ENCODE data around the gene ZC3H12D.

ZC3H12D gene

GRCh38 chr6:149438855-149439254, 46.0 kb downstream of the ZC3H12D start:
- Histone ChIP-seq H3K4ac (ENCODE audit: low read depth in 1 of 2, low read length in 2 of 2) (no peak overlapping the region), H4K8ac (ENCODE audit: low read length) (no peak overlapping the region), H3K14ac (ENCODE audit: low read length in 2 of 2) (no peak overlapping the region), H3K9ac (ENCODE audit: low read length) (no peak overlapping the region), H2AFZ (ENCODE audit: low read depth, low read length) (no peak overlapping the region), H3K79me1 (replicated peaks; ENCODE audit: low read length, poor library complexity, severe bottlenecking) (no peaks in the 10 kb centered on the region), H2BK15ac (ENCODE audit: low read depth, poor library complexity, severe bottlenecking) (no peak overlapping the region), H2BK5ac (ENCODE audit: low read depth, low read length, poor library complexity, severe bottlenecking) (no peak overlapping the region), H4K91ac (ENCODE audit: low read length) (no peak overlapping the region), H2BK12ac (ENCODE audit: low read length in 2 of 2) (no peak overlapping the region), H3K4me3 (ENCODE audit: insufficient read depth in 1 of 2, low read depth in 1 of 2, low read length in 2 of 2) (no peak overlapping the region), H2BK120ac (ENCODE audit: low read depth, low read length) (no peak overlapping the region), H3K27ac (ENCODE audit: low read length, poor library complexity, severe bottlenecking) (no peak overlapping the region), H3K23ac (ENCODE audit: low read length in 2 of 2) (no peak overlapping the region), H3K18ac (ENCODE audit: low read depth in 1 of 2, low read length in 2 of 2) (no peak overlapping the region), H3K9me3 (ENCODE audit: control insufficient read depth, low read length) (no peaks in the 10 kb centered on the region), H3K4me2 (ENCODE audit: low read length, poor library complexity, severe bottlenecking) (no peak overlapping the region), H3K36me3 (ENCODE audit: control insufficient read depth in 1 of 2, insufficient read depth in 2 of 2, low read depth in 1 of 2, low read length in 2 of 2) (no peaks in the 10 kb centered on the region), H3K4me1 (ENCODE audit: control insufficient read depth, insufficient read depth, low read depth, low read length) (peaks cover 13% of the 10 kb centered on the region), H3K27me3 (ENCODE audit: control insufficient read depth in 1 of 2, insufficient read depth in 1 of 2, low read length in 2 of 2) (peaks cover 0 to 26% of the 10 kb centered on the region in 2 experiments), H2AK5ac (ENCODE audit: low read length, severe bottlenecking) (no peak overlapping the region)
- 90% methylated on average over 3 of the region's 3 CpGs for WGBS
- DNase-seq, result no peak

- Histone ChIP-seq H3K36me3 (ENCODE audit: control insufficient read depth in 1 of 2, insufficient read depth in 2 of 2, low read depth in 1 of 2, low read length in 2 of 2) (no peaks in the 10 kb centered on the region), H4K8ac (ENCODE audit: low read length) (no peak overlapping the region), H4K91ac (ENCODE audit: low read length) (no peak overlapping the region), H2AK5ac (ENCODE audit: low read length, severe bottlenecking) (no peak overlapping the region), H3K4me2 (ENCODE audit: low read length, poor library complexity, severe bottlenecking) (no peak overlapping the region), H3K4me1 (ENCODE audit: control insufficient read depth, insufficient read depth, low read depth, low read length) (peaks cover 13% of the 10 kb centered on the region), H3K14ac (ENCODE audit: low read length in 2 of 2) (no peak overlapping the region), H2BK120ac (ENCODE audit: low read depth, low read length) (no peak overlapping the region), H3K18ac (ENCODE audit: low read depth in 1 of 2, low read length in 2 of 2) (no peak overlapping the region), H2AFZ (ENCODE audit: low read depth, low read length) (no peak overlapping the region), H3K27ac (ENCODE audit: low read length, poor library complexity, severe bottlenecking) (no peak overlapping the region), H2BK15ac (ENCODE audit: low read depth, poor library complexity, severe bottlenecking) (no peak overlapping the region), H2BK12ac (ENCODE audit: low read length in 2 of 2) (no peak overlapping the region), H2BK5ac (ENCODE audit: low read depth, low read length, poor library complexity, severe bottlenecking) (no peak overlapping the region), H3K9ac (ENCODE audit: low read length) (no peak overlapping the region), H3K4me3 (ENCODE audit: insufficient read depth in 1 of 2, low read depth in 1 of 2, low read length in 2 of 2) (no peak overlapping the region), H3K4ac (ENCODE audit: low read depth in 1 of 2, low read length in 2 of 2) (no peak overlapping the region), H3K27me3 (ENCODE audit: control insufficient read depth in 1 of 2, insufficient read depth in 1 of 2, low read length in 2 of 2) (peaks cover 0 to 23% of the 10 kb centered on the region in 2 experiments), H3K9me3 (ENCODE audit: control insufficient read depth, low read length) (no peaks in the 10 kb centered on the region), H3K23ac (ENCODE audit: low read length in 2 of 2) (no peak overlapping the region), H3K79me1 (replicated peaks; ENCODE audit: low read length, poor library complexity, severe bottlenecking) (no peaks in the 10 kb centered on the region)
- WGBS, result 100% methylated on average over 3 of the region's 3 CpGs
- no peak for DNase-seq
Observed at GRCh38 chr6:149437212-149437611, 47.6 kb downstream of the ZC3H12D start.

- 94% methylated on average over 12 of the region's 12 CpGs for WGBS
- Histone ChIP-seq H3K4me3 (ENCODE audit: insufficient read depth in 1 of 2, low read depth in 1 of 2, low read length in 2 of 2) (no peak overlapping the region), H2AFZ (ENCODE audit: low read depth, low read length) (no peak overlapping the region), H2BK5ac (ENCODE audit: low read depth, low read length, poor library complexity, severe bottlenecking) (no peak overlapping the region), H2BK12ac (ENCODE audit: low read length in 2 of 2) (no peak overlapping the region), H2AK5ac (ENCODE audit: low read length, severe bottlenecking) (no peak overlapping the region), H3K79me1 (replicated peaks; ENCODE audit: low read length, poor library complexity, severe bottlenecking) (no peaks in the 10 kb centered on the region), H3K27ac (ENCODE audit: low read length, poor library complexity, severe bottlenecking) (no peak overlapping the region), H3K27me3 (ENCODE audit: control insufficient read depth in 1 of 2, insufficient read depth in 1 of 2, low read length in 2 of 2) (peaks cover 0 to 18% of the 10 kb centered on the region in 2 experiments), H3K9me3 (ENCODE audit: control insufficient read depth, low read length) (no peaks in the 10 kb centered on the region), H2BK15ac (ENCODE audit: low read depth, poor library complexity, severe bottlenecking) (no peak overlapping the region), H3K4ac (ENCODE audit: low read depth in 1 of 2, low read length in 2 of 2) (no peak overlapping the region), H3K4me2 (ENCODE audit: low read length, poor library complexity, severe bottlenecking) (no peak overlapping the region), H3K23ac (ENCODE audit: low read length in 2 of 2) (no peak overlapping the region), H3K18ac (ENCODE audit: low read depth in 1 of 2, low read length in 2 of 2) (no peak overlapping the region), H3K36me3 (ENCODE audit: control insufficient read depth in 1 of 2, insufficient read depth in 2 of 2, low read depth in 1 of 2, low read length in 2 of 2) (no peaks in the 10 kb centered on the region), H4K91ac (ENCODE audit: low read length) (no peak overlapping the region), H3K4me1 (ENCODE audit: control insufficient read depth, insufficient read depth, low read depth, low read length) (peaks cover 10% of the 10 kb centered on the region), H3K14ac (ENCODE audit: low read length in 2 of 2) (no peak overlapping the region), H2BK120ac (ENCODE audit: low read depth, low read length) (no peak overlapping the region), H4K8ac (ENCODE audit: low read length) (no peak overlapping the region), H3K9ac (ENCODE audit: low read length) (no peak overlapping the region)
- no peak for DNase-seq
Observed at GRCh38 chr6:149436647-149437046, 48.2 kb downstream of the ZC3H12D start.

- Histone ChIP-seq H2AK5ac (ENCODE audit: low read length, severe bottlenecking) (no peak overlapping the region), H3K36me3 (ENCODE audit: control insufficient read depth in 1 of 2, insufficient read depth in 2 of 2, low read depth in 1 of 2, low read length in 2 of 2) (no peaks in the 10 kb centered on the region), H2AFZ (ENCODE audit: low read depth, low read length) (no peak overlapping the region), H3K14ac (ENCODE audit: low read length in 2 of 2) (no peak overlapping the region), H3K9ac (ENCODE audit: low read length) (no peak overlapping the region), H4K91ac (ENCODE audit: low read length) (peak overlapping the region; percentile 15), H4K8ac (ENCODE audit: low read length) (no peak overlapping the region), H3K27me3 (ENCODE audit: control insufficient read depth in 1 of 2, insufficient read depth in 1 of 2, low read length in 2 of 2) (peaks cover 0 to 17% of the 10 kb centered on the region in 2 experiments), H3K18ac (ENCODE audit: low read depth in 1 of 2, low read length in 2 of 2) (no peak overlapping the region), H2BK5ac (ENCODE audit: low read depth, low read length, poor library complexity, severe bottlenecking) (no peak overlapping the region), H3K4ac (ENCODE audit: low read depth in 1 of 2, low read length in 2 of 2) (no peak overlapping the region), H2BK120ac (ENCODE audit: low read depth, low read length) (no peak overlapping the region), H3K9me3 (ENCODE audit: control insufficient read depth, low read length) (no peaks in the 10 kb centered on the region), H3K4me1 (ENCODE audit: control insufficient read depth, insufficient read depth, low read depth, low read length) (peaks cover 6% of the 10 kb centered on the region), H2BK15ac (ENCODE audit: low read depth, poor library complexity, severe bottlenecking) (no peak overlapping the region), H2BK12ac (ENCODE audit: low read length in 2 of 2) (no peak overlapping the region), H3K4me3 (ENCODE audit: insufficient read depth in 1 of 2, low read depth in 1 of 2, low read length in 2 of 2) (no peak overlapping the region), H3K23ac (ENCODE audit: low read length in 2 of 2) (no peak overlapping the region), H3K27ac (ENCODE audit: low read length, poor library complexity, severe bottlenecking) (no peak overlapping the region), H3K79me1 (replicated peaks; ENCODE audit: low read length, poor library complexity, severe bottlenecking) (no peaks in the 10 kb centered on the region), H3K4me2 (ENCODE audit: low read length, poor library complexity, severe bottlenecking) (no peak overlapping the region)
- DNase-seq, result no peak
- WGBS, result 91% methylated on average over 13 of the region's 13 CpGs
Observed at GRCh38 chr6:149435919-149436586, 48.8 kb downstream of the ZC3H12D start.

Measured in mesenchymal stem cell (in vitro differentiated cells and primary cell).